Keratinocyte (primary cell): ENCODE results near the gene ZIC2. TPM values are rescaled to one million over a fixed set of nuclear protein-coding genes. Genes with fewer than 3 reads are reported as not detected.

Experiments used
- DNase-seq: peaks from one replicate; pipeline ENCODE4 v3.0.0-alpha.2; 2011; ENCODE audit warnings: low read depth, missing footprints, low spot score
- FAIRE-seq: peaks from 2 replicates; lab custom pipeline; 2011; peaks lifted over from hg19 to GRCh38; lab: Jason Lieb, UNC
- H2AFZ ChIP-seq: 2 replicates; pipeline ENCODE4 v1.6.0; 2012; ENCODE audit warnings: low read length, control low read depth, inconsistent platforms; ENCODE audit not compliant: control insufficient read depth
- H3K27ac ChIP-seq: 2 replicates; pipeline ENCODE4 v1.5.1; 2011; ENCODE audit warnings: low read length; ENCODE audit not compliant: control insufficient read depth, insufficient read depth
- H3K27me3 ChIP-seq: 3 replicates; pipeline ENCODE4 v1.6.0; 2011; ENCODE audit warnings: low read length; ENCODE audit not compliant: control insufficient read depth, insufficient read depth; ENCODE audit errors: extremely low read depth
- H3K36me3 ChIP-seq, 2 experiments: 2 replicates in 1 of 2; 3 replicates in 1 of 2; pipeline ENCODE4 v1.5.1; 2011; ENCODE audit warnings: low read length in 2 of 2, mild to moderate bottlenecking in 1 of 2; ENCODE audit not compliant: control insufficient read depth in 2 of 2, insufficient read depth in 2 of 2; ENCODE audit errors: extremely low read depth in 1 of 2
- H3K4me1 ChIP-seq: 3 replicates; pipeline ENCODE4 v1.5.1; 2011; ENCODE audit warnings: low read length; ENCODE audit not compliant: control insufficient read depth, insufficient read depth; ENCODE audit errors: extremely low read depth
- H3K4me2 ChIP-seq: 3 replicates; pipeline ENCODE4 v1.6.0; 2011; ENCODE audit warnings: low read depth, low read length; ENCODE audit not compliant: control insufficient read depth, insufficient read depth; ENCODE audit errors: extremely low read depth
- H3K4me3 ChIP-seq, 3 experiments: fragments of 200-600 bp in 1 of 3; sonication (generic) in 1 of 3; 2 replicates in 2 of 3; 3 replicates in 1 of 3; pipeline ENCODE4 v1.5.1; 2011 to 2016; ENCODE audit warnings: low read length in 3 of 3, mild to moderate bottlenecking in 3 of 3, control low read depth in 2 of 3, inconsistent platforms in 1 of 3, low read depth in 1 of 3, mixed read lengths in 1 of 3, mixed run types in 1 of 3, moderate library complexity in 1 of 3; ENCODE audit not compliant: control insufficient read depth in 2 of 3, insufficient read depth in 2 of 3; ENCODE audit errors: extremely low read depth in 1 of 3
- H3K79me2 ChIP-seq: 2 replicates; pipeline ENCODE4 v1.6.0; 2012; ENCODE audit warnings: low read length; ENCODE audit not compliant: control insufficient read depth, insufficient read depth
- H3K9ac ChIP-seq: 3 replicates; pipeline ENCODE4 v1.6.0; 2011; ENCODE audit warnings: low read length; ENCODE audit not compliant: control insufficient read depth, insufficient read depth; ENCODE audit errors: extremely low read depth
- H3K9me1 ChIP-seq: 3 replicates; pipeline ENCODE4 v1.6.0; 2011; ENCODE audit warnings: low read length; ENCODE audit not compliant: control insufficient read depth, insufficient read depth; ENCODE audit errors: extremely low read depth
- H3K9me3 ChIP-seq: 2 replicates; pipeline ENCODE4 v1.5.1; 2012; ENCODE audit warnings: low read depth, low read length; ENCODE audit not compliant: control insufficient read depth
- H4K20me1 ChIP-seq: 3 replicates; pipeline ENCODE4 v1.6.0; 2011; ENCODE audit warnings: low read length; ENCODE audit not compliant: control insufficient read depth, insufficient read depth; ENCODE audit errors: extremely low read depth
- EZH2 ChIP-seq: IDR thresholded peaks from one replicate; pipeline ENCODE4 v1.6.1; 2012; ENCODE audit warnings: inconsistent platforms, mild to moderate bottlenecking, low read length, moderate library complexity
- dilution Hi-C: fragments of 300-500 bp; cut with MboI; formaldehyde crosslinking; loops from one replicate; pipeline ENCODE4 v1.7.0; 2020; ENCODE audit warnings: low sequenced_read_pairs; ENCODE audit not compliant: extremely low pct_ligation_motif_present
- polyA plus RNA-seq, 5 experiments: library from polyadenylated mRNA; depleted of rRNA in 3 of 5; stranded (reverse) in 3 of 5; stranded (forward) in 1 of 5; unstranded in 1 of 5; fragments of >200 nt; gene quantifications; 1 replicate in 1 of 5; 2 replicates in 3 of 5; 3 replicates in 1 of 5; pipeline versions ENCODE4 v1.2.1 to v1.2.3, GENCODE V29; 2011 to 2012; ENCODE audit warnings: missing spikeins in 2 of 5, low read depth in 1 of 5, low replicate concordance in 1 of 5
- TF ChIP-seq, protein P1 (sequence below), 3 experiments: IDR thresholded peaks in 1 of 3; conservative IDR thresholded peaks in 1 of 3; optimal IDR thresholded peaks in 1 of 3; 2 replicates in 2 of 3; 3 replicates in 1 of 3; pipeline versions ENCODE3 to v1.5.1; 2011; ENCODE audit warnings: low read length in 3 of 3, mild to moderate bottlenecking in 3 of 3, moderate library complexity in 2 of 3, control low read depth in 1 of 3, inconsistent platforms in 1 of 3; ENCODE audit not compliant: insufficient read depth in 2 of 3; ENCODE audit errors: extremely low read depth in 1 of 3

Gene ZIC2
- polyA plus RNA-seq, 1 donor (not counting 4 experiments of a cell fraction or from before 2014, with no cell fraction given): not detected

DNA sequence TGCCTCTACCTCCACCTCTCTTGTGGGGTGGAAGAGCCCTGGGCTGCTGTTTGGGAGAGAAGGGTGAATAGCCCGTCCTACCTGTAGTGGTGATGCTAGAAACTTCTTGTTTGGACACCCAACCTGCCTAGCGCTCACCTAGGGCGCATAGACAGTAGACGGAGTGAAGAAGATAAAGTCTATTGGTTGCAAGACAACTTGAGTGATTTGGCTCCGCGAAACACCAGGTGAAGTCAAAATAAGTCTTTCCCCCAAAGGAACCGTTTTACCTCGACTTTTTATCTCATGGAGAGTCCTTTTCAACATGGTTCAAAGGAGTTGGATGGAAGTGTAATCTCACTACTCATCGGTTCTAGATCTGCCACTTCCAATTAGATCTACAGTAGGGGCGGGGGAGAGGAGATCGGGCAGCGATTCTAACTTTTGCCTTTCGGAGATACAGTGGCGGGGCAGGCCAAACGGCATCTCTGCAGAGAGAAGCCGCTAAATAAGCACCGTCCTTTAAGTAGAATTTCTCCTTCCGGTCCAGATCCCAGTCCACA, 9.3 kb upstream of the ZIC2 start:
- dilution Hi-C loops: no loop called here
- Histone ChIP-seq H3K9me3 (peaks cover 5% of the 10 kb centered on the region), H3K4me2 (no peak overlapping the region), H3K9ac (no peak overlapping the region), H3K36me3 (no peaks in the 10 kb centered on the region), H3K4me1 (peaks cover 2% of the 10 kb centered on the region), H4K20me1 (peaks cover 6% of the 10 kb centered on the region), H3K79me2 (no peaks in the 10 kb centered on the region), H2AFZ (no peak overlapping the region), H3K27me3 (peaks cover 95% of the 10 kb centered on the region), H3K4me3 (no peak overlapping the region), H3K9me1 (no peaks in the 10 kb centered on the region), H3K27ac (no peak overlapping the region)
- no peak for DNase-seq
- FAIRE-seq: no peak
- peak; percentile 34 for TF ChIP-seq EZH2
- TF ChIP-seq, protein P1, sequence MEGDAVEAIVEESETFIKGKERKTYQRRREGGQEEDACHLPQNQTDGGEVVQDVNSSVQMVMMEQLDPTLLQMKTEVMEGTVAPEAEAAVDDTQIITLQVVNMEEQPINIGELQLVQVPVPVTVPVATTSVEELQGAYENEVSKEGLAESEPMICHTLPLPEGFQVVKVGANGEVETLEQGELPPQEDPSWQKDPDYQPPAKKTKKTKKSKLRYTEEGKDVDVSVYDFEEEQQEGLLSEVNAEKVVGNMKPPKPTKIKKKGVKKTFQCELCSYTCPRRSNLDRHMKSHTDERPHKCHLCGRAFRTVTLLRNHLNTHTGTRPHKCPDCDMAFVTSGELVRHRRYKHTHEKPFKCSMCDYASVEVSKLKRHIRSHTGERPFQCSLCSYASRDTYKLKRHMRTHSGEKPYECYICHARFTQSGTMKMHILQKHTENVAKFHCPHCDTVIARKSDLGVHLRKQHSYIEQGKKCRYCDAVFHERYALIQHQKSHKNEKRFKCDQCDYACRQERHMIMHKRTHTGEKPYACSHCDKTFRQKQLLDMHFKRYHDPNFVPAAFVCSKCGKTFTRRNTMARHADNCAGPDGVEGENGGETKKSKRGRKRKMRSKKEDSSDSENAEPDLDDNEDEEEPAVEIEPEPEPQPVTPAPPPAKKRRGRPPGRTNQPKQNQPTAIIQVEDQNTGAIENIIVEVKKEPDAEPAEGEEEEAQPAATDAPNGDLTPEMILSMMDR (optimal IDR thresholded peaks at IDR 0.05 in 1 of 3, IDR thresholded peaks at IDR 0.05 in 1 of 3, conservative IDR thresholded peaks at IDR 0.05 in 1 of 3; ENCODE audit: extremely low read depth in 1 of 3, insufficient read depth in 2 of 3, low read length in 3 of 3): no peak

DNA sequence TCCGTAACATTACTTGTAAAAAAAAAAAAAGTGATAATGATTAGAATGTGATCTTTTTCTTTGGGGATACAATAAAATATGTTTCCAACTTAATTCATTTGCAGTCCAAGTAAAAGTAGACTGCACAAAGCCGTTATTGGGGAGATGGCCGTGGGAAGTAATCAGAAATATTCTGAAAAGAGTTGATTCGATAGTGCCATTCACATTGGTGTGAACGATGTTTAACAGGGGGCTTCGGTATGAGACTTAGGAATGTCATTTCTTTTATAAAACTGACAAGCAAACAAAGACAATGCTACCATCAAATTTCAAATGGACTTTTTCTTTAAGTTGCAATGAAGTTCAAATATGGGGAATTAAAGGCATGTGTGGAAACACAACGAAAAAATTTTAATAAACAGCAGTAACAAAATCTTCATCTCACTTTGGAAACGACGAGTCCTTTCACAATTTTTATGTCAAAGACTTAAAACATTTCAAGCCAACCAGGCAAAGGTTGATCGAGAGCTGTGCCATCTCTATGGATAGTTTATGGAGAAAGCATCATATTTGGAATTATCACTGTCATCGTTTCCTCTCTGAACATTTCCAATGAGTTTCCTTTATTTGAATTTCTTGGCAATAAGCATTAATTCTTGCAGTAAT, 8.3 kb upstream of the ZIC2 start:
- DNase-seq (no peak), FAIRE-seq (no peak)
- no peak overlapping the region for H3K4me2 ChIP-seq
- TF ChIP-seq, protein P1 (optimal IDR thresholded peaks at IDR 0.05 in 1 of 3, IDR thresholded peaks at IDR 0.05 in 1 of 3, conservative IDR thresholded peaks at IDR 0.05 in 1 of 3; ENCODE audit: extremely low read depth in 1 of 3, insufficient read depth in 2 of 3, low read length in 3 of 3): no peak
- TF ChIP-seq EZH2: peak; percentile 47
- dilution Hi-C loops: no loop called here
- no peak overlapping the region for H3K4me3 ChIP-seq
- H3K79me2 ChIP-seq: no peaks in the 10 kb centered on the region
- no peak overlapping the region for H3K9ac ChIP-seq
- peaks cover 6% of the 10 kb centered on the region for H4K20me1 ChIP-seq
- H3K27me3 ChIP-seq: peaks cover 95% of the 10 kb centered on the region
- no peaks in the 10 kb centered on the region for H3K36me3 ChIP-seq
- no peak overlapping the region for H2AFZ ChIP-seq
- H3K9me3 ChIP-seq: peaks cover 5% of the 10 kb centered on the region
- no peaks in the 10 kb centered on the region for H3K9me1 ChIP-seq
- no peak overlapping the region for H3K27ac ChIP-seq
- H3K4me1 ChIP-seq: peaks cover 2% of the 10 kb centered on the region
